Right ventricle myocardium inferior (tissue), 1 donor: ENCODE results near the gene CD300LB. TPM values are rescaled to one million over a fixed set of nuclear protein-coding genes. Genes with fewer than 3 reads are reported as not detected.
"Not testable (repeated sequence)": the region's sequence is repeated elsewhere in the genome, so short reads cannot be mapped to it uniquely, and the experiment has no call there.

Experiments
- ATAC-seq: fragments of 200-7000 bp; cut with Tn5 transposase; one replicate; pipeline ENCODE4 v1.9.1; 2020; ENCODE audit warnings: mild to moderate bottlenecking, moderate library complexity
- DNase-seq: peaks from one replicate; pipeline ENCODE4 v3.0.0; 2021; ENCODE audit errors: missing footprints
- intact Hi-C: fragments of 100-400 bp; cut with DNase I; formaldehyde crosslinking; loops from one replicate; pipeline ENCODE4 v1.11.0; 2022
- total RNA-seq: library from RNA; stranded (reverse); fragmentation: NEBNext Ultra II Directional; extraction: Animal tissue kit (Norgen Biotek cat#: 25700); gene quantifications from one replicate; pipeline ENCODE4 v1.2.1, GENCODE V29; 2021
- donor health status: DM: no; HTN: yes; CAD: no; lungs with severe emphysema.

Gene CD300LB
- total RNA-seq, 1 donor from 2014 or later: 0.19 TPM

DNA sequence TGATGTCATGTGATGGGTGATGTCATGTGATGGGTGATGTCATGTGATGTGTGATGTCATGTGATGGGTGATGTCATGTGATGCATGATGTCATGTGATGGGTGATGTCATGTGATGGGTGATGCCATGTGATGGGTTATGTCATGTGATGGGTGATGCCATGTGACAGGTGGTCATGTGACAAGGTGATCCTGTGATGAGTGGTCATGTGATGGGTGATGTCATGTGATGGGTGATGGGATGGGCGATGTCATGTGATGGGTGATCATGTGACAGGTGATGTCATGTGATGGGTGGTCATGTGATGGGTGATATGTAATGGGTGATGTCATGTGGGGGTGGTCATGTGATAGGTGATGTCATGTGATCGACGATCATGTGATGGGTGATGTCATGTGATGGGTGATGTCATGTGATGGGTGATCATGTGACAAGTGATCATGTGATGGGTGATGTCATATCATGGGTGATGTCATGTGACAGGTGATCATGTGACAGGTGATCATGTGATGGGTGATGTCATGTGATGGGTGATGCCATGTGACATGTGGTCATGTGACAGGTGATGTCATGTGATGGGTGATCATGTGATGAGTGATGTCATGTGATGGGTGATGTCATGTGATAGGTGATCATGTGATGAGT lies 17.2 kb downstream of the CD300LB start:
- intact Hi-C loops: no loop called here
- no peak for DNase-seq
- no peak for ATAC-seq

DNA sequence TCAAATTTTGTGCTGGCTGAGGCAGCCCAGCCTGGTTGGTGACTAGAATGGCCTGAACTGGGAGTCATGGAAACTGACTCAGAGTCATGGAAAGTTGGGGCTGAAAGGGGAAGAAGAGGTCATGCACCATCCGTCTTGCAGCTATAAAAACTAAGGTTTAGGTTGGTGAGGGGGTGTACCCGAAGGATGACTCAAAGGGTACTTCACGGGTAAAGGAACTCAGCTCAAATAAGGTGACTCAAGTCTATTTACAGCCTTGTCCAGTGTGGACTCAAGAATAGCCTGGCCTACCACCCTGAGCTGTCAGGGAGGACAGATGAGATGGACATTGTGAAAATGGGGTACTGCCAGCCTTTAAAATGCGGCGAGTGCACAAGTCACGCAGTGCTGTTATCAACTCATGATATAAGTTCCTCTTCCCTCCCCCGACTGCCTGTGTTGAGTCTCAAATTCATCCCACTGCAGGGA lies 18.6 kb downstream of the CD300LB start:
- ATAC-seq (peak; percentile 39), DNase-seq (no peak)
- intact Hi-C loops: no loop called here

DNA sequence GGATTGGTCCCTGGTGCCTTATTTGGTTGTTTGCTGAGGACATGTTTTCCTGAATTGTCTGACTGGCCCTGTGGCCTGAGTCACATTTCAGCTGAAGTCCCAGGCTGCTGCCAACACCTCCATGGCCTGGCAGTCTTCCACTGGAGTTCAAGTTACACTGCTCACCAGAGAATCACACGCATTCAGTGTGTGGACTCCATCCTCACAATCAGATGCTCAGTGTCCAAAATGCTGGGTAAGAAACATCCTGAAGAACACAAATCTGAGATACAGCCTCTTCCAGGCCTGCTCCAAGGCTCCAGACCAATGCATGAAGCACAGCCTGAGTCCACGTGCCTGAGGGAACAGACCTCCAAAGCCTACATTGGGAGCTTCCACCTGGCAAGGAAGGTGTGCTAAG lies 19.2 kb downstream of the CD300LB start:
- ATAC-seq (peak; percentile 67), DNase-seq (no peak)
- intact Hi-C loops: no loop called here

DNA sequence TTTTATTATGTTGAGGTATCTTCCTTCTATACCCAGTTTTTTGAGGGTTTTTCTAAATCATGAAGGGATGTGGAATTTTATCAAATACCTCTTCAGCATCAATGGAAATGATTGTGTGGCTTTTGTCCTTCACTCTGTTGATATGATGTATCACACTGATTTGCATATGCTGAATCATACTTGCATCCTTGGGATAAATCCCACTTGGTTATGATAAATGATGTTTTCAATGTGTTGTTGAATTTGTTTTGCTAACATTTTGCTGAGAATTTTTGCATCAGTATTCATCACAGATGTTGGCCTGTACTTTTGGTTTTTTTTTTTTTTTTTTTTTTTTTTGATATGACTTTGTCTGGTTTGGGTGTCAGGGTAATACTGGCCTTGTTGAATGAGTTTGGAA lies 23.1 kb downstream of the CD300LB start:
- intact Hi-C loops: no loop called here
- no peak for ATAC-seq
- no peak for DNase-seq

DNA sequence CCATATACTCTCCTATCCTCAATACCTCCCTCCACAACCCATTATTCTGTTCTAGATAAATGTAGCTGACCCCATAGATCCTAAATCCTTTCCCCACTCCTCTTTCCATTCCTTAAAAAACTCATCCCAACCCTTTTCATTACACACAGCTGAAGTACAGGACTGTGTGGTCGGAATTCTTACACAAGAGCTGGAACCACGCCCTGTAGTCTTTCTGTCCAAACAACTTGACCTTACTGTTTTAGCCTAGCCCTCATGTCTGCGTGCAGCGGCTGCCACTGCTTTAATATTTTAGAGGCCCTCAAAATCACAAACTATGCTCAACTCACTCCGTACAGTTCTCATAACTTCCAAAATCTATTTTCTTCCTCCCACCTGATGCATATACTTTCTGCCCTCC lies 27.3 kb downstream of the CD300LB start:
- DNase-seq, ATAC-seq, intact Hi-C loops: not testable (repeated sequence)

DNA sequence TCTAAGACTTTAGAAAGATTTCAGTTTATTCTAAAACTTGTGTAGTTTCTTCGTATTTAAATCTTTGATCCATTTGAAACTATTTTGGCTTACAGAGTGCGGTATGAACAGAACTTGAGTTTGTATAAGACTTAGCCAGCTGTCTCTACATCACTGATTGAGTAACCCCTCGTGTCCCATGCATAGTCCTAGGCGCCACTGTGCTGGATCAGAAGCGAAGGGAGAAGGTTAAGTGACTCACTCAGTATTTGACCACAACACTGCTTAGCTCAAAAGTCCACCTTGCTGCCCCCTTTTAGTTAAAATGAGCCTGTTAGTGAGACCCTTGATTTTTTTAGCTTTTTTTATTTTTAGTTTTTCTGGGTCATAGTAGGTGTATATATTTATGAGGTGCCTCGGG lies 28.4 kb downstream of the CD300LB start:
- intact Hi-C loops: no loop called here
- no peak for DNase-seq
- ATAC-seq: no peak

DNA sequence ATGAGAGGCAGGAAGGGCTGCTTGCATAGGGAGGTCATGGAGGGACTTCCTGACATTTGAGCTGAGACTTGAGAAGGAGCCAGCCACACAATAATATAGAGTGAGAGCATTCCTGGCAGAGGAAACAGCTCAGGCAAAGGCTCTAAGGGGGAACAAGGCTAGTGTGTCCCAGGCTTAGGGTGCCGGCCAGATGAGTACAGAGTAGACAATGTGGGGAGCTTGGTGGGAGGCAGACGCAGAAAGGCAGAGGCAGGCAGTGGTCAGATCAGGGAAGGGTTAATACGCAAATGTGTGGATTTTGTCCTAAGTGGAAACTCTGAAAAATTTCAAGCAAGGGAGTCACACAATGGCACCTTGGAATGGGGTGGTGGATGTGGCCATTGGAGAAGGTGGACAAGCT lies 31.3 kb downstream of the CD300LB start:
- no peak for DNase-seq
- intact Hi-C loops: no loop called here
- ATAC-seq: no peak

DNA sequence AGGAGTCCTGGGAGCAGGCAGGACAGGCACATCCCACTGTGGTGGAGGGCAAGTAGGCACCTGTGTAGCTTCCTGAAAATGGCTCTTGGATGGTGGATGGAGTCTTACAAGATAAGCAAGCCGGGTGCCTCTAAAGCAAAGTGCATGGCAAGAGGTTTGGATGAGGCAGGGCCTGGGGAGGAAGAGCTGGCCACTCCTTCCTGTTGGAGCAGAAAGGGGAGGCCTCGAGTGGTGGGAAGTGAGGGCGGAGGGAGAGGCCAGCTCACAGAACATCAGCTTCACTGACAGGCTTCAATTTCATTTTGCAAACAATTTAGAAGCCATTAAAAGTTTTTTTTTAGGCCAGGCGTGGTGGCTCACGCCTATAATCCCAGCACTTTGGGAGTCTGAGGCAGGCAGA lies 33.8 kb downstream of the CD300LB start:
- DNase-seq: no peak
- intact Hi-C loops: no loop called here
- ATAC-seq: no peak

DNA sequence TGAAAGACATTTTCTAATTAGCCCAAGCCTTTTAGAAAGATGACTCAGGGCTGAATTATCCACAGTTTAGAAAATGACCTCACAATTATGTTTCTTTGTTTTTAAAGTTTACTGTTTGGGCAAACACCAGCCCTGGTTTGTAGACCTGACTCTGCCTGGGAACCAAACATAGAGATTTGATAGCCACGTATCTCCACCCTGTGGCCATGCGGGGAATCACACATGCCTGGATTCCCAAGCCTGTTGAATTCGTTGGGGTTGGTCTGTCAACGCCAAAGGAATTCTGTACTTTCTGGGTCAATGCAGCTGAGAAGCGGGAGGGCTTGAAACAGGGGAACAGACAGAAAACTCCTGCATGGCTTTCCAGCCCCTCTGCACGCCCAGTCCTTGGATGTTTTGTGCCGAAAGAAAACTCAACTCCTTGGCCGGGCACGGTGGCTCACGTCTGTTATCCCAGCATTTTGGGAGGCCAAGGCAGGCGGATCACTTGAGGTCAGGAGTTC lies 37.9 kb downstream of the CD300LB start:
- ATAC-seq (peak; percentile 70), DNase-seq (peak; percentile 82)
- intact Hi-C loops: loop anchor here (2.0 to 5.0 kb wide), 2 partner anchors 125 to 191 kb away; no protein-coding TSS in a partner anchor

DNA sequence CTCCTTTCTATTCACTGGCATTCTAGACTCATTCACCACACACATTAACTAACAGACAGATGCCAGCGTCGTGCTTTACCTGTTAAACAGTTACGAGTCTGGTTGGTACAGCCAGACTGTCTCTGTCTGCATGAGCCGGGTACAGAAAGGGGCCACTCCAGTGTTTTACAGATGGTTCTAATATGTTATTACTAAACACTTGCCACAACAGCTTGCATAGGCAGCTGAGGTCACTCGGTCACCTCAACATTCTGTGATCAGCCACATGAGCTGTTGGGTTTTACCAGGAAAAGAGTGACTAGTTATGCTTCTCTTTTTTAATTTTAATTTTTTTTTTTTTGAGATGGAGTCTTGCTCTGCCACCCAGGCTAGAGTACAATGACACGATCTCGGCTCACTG lies 39.6 kb downstream of the CD300LB start:
- intact Hi-C loops: loop anchor here (2.0 to 5.0 kb wide), 2 partner anchors 123 to 189 kb away; no protein-coding TSS in a partner anchor
- no peak for ATAC-seq

DNA sequence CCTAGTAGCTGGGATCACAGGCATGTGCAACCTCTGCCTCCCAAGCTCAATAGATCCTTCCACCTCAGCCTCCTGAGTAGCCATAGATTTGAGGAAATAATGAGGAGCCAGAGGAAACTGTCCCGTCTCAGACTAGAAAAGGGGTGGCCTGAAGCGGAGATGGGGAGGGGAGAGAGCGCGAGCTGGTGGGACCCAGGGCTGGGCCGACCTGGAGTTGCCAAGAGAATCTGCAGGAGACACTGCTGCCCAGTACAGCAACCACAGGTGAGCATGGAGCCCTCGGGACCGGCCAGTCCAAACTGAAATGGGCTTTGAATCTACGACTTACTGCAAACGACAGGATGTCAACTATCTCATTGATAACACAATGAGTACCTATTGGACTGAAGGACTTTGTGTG lies 40.6 kb downstream of the CD300LB start:
- ATAC-seq (no peak), DNase-seq (no peak)
- intact Hi-C loops: loop anchor here (5.0 kb wide), 1 partner anchor 188 kb away; no protein-coding TSS in a partner anchor

More for the DNA sequence above, 39.6 kb downstream of the CD300LB start:
- DNase-seq: no peak

DNA sequence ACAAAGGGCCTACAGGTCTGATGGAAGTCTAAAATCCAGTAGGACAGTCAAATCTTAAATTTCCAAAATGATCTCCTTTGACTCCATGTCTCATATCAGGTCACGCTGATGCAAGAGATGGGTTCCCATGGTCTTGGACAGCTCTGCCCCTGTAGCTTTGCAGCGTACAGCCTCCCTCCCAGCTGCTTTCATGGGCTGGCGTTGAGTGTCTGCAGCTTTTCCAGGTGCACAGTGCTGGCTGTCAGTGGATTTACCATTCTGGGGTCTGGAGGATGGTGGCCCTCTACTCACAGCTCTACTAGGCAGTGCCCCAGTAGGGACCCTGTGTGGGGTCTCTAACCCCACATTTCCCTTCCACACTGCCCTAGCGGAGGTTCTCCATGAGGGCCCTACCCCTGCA lies 43.0 kb downstream of the CD300LB start:
- DNase-seq, intact Hi-C loops, ATAC-seq: not testable (repeated sequence)

DNA sequence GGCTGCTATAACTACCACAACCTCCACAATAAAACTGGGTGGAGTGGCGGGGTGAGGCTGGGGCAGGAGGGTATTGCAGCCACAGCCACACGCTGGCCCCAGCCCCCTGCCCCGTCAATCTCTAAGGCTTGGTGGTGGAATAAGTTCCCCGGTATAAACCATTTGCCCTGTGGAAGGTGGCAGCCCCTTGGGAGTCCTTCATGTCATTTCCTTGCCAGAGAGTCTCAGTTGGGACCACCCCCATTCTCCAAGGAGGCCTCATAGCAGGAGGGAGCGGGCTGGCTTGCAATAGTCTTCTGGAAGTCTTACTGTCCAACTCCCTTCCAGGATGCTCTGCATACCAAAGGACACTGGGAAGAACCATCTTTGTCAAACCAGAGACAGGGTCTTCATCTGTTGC lies 45.4 kb downstream of the CD300LB start:
- ATAC-seq (no peak), DNase-seq (no peak)
- intact Hi-C loops: no loop called here

DNA sequence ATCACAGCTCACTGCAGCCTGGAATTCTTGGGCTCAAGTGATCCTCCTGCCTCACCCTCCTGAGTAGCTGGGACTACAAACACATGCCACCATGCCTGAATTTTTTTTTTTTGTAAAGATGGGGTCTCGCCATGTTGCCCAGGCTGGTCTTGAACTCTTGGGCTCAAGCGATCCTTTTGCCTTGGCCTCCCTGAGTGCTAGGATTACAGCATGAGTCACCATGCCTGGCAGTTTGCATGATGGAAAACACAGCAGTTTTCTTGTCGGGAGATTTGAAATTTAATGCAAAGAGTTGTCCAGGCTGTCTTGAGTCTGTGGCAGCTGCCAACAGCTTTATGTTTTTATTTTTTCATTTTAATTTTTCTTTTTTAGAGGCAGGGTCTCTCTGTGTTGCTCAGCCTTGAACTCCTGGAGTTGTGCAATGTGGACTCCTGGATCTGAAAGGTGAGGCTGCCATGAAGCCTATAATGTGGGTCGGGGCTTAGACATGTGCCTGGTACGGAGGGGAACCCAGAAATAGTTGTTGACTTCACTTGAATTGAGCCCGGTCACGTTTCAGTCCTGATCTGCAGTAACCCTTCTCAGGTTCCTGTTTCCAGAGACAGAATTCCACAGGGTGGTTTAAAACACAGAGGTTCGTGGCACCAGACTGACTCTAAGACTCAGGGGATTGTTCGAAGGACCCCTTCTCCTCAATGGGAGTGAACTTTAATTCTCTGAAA lies 46.1 kb downstream of the CD300LB start:
- no peak for ATAC-seq
- DNase-seq: no peak
- intact Hi-C loops: no loop called here

DNA sequence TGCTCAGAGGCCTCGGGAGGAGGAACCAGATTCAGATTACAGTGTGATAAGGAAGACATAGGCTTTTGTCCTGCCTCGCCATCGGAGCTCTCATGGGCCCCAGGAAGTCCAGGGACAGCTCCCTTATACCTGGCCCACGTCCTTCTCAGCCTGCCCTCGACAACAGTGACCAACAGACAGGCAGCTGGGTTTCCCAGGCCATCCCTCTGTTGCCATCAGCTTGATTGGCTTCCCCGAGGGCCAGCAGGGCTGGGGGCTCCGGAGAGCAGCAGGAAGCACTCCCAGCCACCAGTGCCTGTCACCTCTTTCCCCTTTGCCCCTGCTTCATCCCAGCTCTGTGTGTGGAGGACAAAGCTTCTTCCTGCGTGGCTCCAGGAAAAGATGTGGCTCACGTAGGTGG lies 47.2 kb downstream of the CD300LB start:
- no peak for DNase-seq
- no peak for ATAC-seq
- intact Hi-C loops: no loop called here

DNA sequence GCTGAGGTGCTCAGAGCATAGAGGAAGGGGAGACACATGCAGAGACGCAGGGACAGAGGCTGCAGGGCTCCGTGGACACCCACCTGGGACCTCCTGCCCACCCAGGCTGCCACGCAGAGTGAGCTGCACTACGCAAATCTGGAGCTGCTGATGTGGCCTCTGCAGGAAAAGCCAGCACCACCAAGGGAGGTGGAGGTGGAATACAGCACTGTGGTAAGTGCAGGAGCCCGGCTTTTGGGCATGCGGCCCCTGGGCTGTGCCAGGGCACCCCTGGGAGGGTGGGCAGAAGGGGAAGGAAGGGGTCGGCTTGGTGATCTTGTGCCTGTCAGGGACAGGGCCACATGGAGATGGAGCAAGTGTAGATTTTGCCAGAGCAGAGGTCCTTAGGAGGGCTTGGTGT lies 49.7 kb downstream of the CD300LB start:
- intact Hi-C loops: no loop called here
- ATAC-seq: no peak
- no peak for DNase-seq

DNA sequence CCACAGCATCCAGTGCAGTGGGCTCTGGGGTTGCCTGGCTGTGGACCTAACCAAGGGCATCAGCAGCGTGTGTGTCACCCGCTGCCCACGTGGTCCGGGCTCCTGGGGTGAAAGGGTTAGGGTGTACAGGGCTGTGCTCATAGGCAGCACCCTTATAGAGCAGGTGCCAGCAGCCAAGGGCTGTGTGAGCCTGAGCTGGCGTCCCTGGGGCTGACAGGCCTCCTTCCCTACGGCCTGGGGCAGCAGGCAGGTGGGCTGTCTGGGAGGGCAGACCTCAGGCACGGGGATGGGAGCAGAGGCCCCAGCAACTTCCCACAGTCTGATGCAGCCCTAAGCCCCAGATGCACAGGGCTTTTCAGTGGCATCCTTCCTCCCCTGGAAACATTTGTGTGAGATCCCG lies 51.0 kb downstream of the CD300LB start:
- intact Hi-C loops: no loop called here
- no peak for ATAC-seq
- DNase-seq: no peak

DNA sequence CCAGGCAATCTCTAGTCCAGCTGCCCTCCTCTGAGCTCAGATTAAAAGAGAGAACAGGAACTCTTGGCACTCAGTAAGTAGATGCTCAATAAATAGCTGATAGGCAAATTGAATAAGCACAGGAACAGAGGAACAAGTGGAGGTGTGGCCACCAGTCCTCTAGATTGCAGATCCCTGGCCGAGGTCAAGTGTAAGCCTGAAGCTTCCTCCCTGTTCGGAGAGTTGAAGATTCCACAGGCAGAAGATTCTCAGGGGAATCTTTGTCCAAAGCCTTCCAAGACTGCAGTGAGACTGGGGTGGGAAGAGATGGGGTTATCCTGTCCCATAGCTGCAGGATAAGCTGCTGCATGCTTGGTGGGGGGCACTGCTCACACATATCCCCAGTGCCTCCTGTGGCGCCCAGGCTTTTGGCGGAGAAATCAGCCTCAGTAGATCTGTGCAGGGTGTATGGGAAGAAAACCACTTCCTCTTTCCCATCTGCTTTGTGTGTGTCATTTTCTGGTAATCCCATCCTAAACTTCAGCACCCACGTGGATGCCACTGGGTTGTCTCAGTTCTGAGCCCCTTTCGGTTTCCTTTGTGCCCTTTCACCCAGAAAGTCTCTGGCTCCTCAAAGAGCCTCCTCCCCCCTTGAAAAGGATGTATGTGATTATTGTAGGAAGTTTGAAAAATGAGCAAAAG lies 52.7 kb downstream of the CD300LB start:
- DNase-seq (no peak), ATAC-seq (peak; percentile 65)
- intact Hi-C loops: no loop called here

DNA sequence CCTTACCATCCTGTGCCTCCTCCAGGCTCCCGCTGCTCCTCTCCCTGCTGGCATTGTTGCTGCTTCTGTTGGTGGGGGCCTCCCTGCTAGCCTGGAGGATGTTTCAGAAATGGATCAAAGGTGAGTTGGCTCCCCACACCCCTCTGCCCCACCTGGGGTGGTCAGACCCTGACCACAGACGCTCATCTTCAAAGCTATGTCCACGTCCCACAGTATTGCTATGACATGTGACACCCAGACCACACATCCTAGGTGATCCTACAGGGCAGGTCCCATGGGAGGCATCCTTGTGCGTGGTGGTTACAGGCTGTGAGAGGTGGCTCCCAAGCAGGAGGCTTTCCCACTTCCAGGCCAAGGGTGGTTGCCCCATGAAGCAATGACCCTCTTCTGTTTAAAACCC lies 53.9 kb downstream of the CD300LB start:
- ATAC-seq (no peak), DNase-seq (no peak)
- intact Hi-C loops: no loop called here

DNA sequence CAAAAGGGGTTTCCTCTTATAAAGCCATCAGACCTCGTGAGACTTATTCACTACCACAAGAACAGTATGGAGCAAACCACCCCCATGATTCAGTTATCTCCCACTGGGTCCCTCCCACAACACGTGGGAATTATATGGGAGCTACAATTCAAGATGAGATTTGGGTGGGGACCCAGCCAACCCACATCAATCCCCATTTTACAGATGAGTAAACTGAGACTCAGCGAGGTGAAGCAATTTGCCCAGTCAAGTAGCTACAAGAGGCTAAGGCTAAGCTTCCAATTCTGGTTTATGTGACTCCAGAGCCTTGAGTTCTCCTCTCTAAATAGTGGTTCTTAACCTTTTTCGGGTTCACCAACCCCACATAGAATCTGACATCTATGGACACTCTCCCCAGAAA lies 56.1 kb downstream of the CD300LB start:
- intact Hi-C loops: no loop called here
- ATAC-seq: no peak
- no peak for DNase-seq
